Urothelium cell line (cell line): ENCODE results near the gene KBTBD6.
"Not testable (repeated sequence)": the region's sequence is repeated elsewhere in the genome, so short reads cannot be mapped to it uniquely, and the experiment has no call there.

Source experiments
- DNase-seq: peaks from one replicate; pipeline ENCODE4 v3.0.0; 2011; ENCODE audit warnings: low spot score, mixed read lengths
- FAIRE-seq: peaks from 2 replicates; lab custom pipeline; 2011; peaks lifted over from hg19 to GRCh38; lab: Jason Lieb, UNC

Gene KBTBD6

DNA sequence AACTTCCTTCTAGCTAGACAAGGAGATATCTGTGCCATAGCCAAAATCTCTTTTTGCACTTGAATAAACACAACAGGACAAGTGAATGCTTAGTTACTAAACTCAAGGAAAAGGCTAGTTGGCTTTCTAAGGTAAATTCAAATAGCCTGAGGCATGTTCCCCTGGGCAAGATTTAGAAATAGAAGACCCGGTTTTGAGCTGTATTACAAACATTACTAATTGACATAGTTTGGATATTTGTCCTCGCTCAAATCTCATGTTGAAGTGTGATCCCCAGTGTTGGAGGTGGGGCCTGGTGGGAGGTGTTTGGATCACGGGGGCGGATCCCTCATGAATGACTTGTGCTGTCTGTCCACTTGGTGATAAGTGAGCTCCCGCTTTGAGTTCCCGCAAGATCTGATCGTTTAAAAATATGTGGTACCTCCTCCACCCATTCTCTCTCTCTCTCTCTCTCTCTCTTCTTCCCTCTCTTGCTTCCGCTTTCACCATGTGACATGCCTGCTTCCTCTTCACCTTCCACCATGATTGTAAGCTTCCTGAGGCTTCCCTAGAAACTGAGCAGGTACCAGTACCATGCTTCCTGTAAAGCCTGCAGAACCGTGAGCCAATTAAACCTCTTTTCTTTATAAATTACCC, 3.9 kb upstream of the KBTBD6 start:
- DNase-seq (no peak), FAIRE-seq (no peak)

DNA sequence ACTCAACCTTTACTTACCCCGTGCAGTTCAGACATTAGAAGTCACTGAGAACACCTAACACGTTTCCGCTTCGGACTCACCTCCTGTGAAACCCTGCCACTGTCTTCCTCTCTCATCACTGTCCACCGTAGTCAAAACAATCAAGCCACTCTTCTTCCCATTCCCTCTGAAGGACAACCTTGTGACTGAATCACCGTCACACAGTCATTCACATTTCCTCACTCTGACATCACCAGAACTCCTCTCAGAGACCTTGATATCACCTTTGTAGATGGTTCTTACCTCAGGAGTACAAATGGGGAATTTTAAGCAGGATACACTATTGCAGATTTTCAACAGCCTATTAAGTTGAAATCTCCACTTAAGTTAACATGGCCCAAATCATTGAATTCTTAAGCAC, 1.3 kb upstream of the KBTBD6 start:
- DNase-seq (no peak), FAIRE-seq (no peak)

DNA sequence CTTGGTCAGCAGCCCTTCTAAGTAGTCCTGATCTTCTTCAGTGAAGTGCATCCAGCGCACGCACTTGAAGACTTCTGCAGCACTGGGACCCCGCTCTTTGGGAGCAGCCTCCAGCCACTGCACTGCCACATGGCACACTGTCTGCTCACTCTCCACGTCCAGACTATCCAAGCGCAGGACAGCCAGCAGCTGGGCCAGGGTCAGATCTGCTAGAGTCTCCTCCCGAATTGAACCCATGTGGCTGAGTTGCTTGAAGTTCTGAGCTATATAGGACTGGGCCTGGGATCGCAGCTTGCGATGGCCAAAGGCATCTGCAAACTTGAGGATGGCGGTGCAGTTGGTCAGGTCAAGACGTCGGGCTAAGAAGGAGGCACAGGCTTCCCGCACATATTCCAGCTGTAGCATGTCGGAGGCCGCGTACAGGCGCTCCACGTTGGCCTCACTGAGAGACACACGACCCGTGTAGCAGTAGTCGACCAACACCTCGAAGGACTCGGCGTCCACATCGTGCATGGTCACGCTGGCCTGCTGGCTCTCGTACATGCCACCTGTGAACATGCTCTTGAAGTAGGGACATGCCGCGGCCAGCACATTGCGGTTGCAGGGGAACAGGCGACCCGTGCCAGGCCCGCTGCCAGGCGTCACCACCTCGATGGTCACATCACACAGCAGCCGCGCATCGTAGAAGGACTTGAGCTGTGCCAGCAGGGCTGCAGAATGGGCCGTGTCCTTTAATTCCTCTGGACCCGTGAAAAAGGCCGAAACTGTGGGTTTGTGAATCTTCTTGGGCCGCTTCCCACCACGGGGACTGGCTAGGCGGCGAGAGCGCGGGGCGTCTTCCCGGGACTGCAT, 716 bp downstream of the KBTBD6 start:
- DNase-seq = not testable (repeated sequence)
- peak; percentile 5 for FAIRE-seq

DNA sequence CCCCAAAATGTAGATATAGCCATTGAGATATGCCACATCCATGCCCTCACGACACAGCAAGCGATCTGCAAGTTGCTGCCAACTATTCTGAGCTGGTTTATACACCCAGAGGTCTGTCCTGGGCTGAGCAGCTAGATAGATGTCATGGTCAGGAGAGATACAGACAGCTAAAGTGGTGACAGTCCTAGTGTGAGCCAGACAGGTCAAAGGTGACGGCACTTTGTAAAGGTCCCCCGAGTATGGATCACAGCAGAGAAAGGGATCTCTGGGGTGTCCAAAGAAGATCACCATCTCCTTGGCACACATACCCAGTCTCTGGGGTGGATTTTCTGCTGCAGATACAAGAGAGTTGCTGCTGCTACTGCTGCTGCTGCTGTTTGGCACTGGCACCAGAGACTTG, 1.4 kb downstream of the KBTBD6 start:
- DNase-seq, FAIRE-seq: not testable (repeated sequence)

DNA sequence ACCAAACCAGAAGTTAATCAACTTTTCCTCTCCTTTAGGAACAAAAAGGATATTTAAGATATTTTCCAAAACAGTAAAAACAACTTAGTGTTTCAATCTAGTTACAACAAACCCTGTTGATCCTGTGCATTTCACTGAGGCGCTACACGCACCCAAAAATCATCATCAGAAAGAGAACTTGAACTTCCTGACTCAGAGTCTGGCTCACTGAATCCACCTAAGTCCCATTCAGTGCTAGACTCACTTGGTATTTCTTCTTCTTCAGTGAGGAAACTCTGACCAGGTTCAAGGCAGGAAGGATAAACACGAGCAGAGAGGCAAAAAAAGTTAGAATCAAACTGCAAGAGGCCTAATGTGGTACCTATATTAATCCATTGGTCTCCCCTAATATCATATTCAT, 2.2 kb downstream of the KBTBD6 start:
- no peak for FAIRE-seq

DNA sequence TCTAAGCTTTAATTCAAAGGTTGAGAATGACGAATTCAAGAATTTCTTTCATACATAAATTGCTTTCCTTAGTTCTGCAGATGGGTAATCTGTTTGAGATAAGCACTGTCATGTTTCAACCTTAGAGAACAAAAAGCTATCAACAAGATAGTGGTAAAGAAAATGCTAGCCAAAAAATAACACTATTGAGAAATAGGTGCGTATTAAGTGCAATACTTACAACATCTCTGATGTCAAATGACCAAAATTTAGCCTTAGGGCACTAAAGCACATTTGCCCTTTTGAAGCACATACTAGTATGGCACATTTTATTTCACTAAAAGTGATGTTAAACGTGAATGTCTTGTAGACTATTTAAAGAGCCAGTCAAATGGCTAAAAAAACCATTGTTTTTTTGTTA, 4.9 kb downstream of the KBTBD6 start:
- DNase-seq (no peak), FAIRE-seq (no peak)

More for the DNA sequence above, 2.2 kb downstream of the KBTBD6 start:
- DNase-seq = no peak

DNA sequence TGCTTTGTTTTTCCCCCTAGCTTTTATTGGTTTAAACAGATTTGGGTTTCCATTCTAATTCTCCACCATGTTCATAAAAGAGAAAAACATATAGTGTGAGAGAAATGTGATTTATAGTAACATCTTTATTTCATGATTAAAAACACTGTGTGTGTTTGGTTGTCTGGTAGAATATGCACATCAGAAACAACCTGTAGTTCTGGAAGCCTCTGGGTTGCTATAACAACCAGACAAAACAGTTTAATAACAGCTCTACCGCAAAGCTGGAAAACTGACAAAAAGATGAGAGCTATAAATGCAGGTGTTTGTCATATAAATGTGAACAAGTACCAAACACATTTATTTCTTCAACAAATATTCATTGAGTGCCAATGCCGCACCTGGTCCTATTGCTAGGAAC, 9.8 kb downstream of the KBTBD6 start:
- DNase-seq (peak; percentile 8), FAIRE-seq (no peak)

DNA sequence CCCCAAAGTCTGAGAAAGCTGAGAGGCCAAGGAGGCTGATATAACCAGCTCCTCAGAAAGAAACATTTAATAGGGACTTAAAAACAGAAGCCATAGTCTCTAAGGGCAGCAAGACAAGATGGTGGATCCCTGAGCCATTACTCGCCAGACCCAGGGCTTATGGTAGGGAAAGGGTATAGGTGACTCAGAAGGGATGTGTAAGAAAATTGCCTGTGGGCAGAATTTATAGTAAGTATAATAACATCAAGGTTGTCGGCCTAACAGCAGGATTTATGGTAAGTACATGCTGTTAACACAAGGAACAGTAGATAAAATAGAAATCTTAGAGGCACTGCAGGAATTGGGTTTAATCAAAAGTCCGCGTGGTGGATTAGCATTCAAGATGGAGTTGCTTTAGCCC, 14.7 kb downstream of the KBTBD6 start:
- DNase-seq (no peak), FAIRE-seq (no peak)

DNA sequence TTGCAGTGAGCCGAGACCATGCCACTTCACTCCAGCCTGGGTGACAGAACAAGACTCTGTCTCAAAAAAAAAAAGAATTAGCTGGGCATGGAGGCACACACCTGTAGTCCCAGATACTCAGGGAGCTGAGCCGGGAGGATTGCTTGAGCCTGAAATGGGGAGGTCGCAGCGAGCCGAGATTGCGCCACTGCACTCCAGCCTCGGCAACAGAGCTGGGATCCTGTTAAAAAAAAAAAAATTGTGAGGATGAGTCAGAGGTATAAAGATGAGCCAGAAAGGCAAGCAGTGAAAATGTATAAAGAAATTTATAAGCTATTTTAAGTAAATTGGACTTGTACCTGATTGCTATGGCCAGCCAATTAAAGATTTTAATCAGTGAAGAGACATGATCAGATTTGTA, 21.1 kb downstream of the KBTBD6 start:
- no peak for DNase-seq
- no peak for FAIRE-seq

DNA sequence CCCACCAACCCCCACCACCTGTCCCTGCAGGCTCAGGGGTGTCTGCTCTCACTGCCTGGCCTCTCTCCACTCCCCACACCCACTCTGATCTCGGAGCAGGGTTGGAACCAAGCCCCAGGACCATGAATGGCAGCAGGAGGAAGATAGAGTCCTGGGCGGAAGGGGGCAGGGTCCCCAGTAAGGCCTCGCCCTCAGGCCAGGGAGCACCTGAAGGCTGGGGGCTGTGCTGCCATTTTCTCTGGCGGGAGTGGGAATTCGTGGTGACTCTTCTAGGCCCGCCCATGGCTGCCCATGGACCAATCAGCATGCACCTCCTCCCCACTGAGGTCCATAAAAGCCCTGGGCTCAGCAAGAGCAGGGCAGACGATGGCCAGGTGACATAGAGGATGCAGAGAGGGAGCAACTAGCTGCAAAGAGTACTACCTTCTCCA, 25.0 kb downstream of the KBTBD6 start:
- FAIRE-seq = no peak

DNA sequence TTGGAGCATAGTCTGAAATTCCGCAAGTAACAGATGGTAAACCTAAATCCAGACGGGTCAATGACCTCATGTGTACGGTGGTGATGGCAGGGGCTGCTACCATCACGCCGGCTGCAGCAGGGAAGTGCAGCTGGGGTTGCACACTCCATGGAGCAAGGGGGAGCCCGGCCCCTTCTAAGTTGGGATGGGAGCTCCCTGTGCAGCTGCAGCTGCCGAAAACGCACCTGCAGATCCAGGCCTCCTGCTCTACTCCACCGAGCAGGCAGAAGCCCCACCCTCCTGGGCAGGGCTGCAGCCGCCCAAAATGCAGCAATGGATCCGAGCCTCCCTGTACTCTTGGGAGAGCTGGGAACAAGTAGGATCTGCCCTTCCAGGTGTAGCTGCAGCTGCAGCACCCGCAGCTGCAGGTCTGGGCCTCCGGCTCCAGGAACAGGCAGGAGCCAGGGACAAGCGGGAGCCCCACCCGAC, 25.5 kb downstream of the KBTBD6 start:
- FAIRE-seq (no peak), DNase-seq (no peak)

More for the DNA sequence above, 25.0 kb downstream of the KBTBD6 start:
- no peak for DNase-seq

DNA sequence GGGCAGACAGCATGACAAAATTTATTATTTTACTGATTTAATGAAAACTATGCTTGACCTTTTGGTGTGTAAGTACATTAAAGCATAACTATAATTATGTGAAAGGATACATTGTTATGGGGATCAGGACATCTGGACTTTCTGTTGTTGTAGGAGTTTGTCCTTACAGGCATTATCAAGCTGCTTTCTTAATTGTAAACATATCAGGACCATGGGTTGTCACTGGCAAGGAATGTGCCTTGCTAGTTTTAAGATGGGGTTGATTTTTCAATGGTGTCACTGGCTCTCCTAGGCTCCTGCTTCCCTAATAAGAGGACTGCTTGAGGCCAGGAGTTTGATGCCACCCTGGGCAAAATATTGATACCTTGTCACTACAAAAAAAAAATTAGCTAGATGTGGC, 32.6 kb downstream of the KBTBD6 start:
- FAIRE-seq (no peak), DNase-seq (no peak)

DNA sequence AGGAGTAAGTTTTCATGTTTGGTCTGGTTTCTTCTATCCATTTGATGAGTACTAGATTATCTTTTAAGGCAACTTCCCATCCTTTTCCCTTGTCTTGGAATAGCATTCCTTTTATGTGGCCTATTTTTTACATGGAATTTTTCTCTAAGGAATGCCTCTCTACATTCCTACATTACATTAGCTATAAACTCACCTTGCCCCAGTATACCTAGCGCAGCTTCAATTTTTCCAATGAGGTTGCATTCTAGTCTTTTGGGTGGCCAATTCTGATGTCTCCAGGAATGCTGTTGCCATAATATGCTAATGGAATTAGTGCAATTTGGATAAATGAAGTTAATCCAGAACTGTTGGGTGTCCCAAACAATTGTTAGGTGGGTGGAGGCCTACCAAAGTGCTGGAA, 33.8 kb downstream of the KBTBD6 start:
- no peak for DNase-seq
- no peak for FAIRE-seq

DNA sequence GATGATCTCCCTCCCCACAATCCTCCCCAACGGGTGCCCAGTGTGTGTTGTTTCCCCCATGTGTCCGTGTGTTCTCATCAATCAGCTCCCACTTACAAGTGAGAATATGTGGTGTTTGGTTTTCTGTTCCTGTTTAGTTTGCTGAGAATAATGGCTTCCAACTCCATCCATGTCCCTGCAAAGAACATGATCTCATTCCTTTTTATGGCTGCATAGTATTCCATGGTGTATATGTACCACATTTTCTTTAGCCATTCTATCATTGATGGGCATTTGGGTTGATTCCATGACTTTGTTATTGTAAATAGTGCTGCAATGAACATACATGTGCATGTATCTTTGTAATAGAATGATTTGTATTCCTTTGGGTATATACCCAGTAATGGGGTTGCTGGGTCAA, 36.9 kb downstream of the KBTBD6 start:
- not testable (repeated sequence) for DNase-seq, FAIRE-seq

DNA sequence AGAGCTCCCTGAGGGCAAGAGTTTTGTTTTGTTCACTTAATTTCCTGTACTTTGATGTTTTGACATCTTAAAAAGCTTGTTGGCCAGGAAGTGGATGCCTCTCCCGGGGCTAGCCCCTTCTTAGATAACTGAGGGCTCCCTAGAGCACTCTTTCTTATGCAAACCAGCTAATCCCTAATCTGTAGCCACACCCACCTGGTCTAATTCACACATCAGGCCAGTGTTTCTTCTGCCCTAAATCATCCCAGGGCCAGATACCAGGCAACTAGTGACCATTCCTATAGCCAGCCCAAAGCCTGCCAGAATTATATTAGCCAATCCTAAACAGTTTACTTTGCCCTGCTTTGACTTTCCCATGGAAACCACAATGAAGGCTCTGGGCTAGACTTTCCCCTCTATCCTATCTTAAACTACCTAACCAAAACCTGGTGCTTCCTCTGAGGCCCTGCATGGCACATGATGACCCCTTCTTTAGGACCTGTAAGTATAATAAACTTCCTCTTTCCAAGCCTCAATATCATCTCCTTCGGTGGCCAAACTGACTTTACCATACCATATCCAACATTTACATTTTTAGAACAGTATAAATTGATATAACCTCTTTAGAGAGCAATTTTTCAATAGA, 46.5 kb downstream of the KBTBD6 start:
- DNase-seq = no peak

DNA sequence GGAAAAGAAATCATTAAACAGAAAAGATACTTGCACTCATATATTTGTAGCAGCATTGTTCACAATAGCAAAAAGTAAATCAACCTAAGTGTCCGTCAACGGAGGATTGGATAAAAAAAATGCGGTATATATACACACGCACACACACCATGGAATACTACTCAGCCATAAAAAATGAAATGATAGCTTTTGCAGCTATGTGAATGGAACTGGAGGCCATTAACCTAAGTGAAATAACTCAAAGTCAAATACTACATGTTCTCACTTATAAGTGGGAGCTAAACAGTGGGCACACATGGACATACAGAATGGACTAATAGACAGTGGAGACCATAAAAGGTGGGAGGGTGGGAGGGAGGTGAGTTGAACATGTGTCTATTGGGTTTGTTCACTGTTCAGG, 52.9 kb downstream of the KBTBD6 start:
- no peak for DNase-seq
- no peak for FAIRE-seq

More for the DNA sequence above, 46.5 kb downstream of the KBTBD6 start:
- FAIRE-seq = no peak
